Putamen (tissue), 1 donor: ENCODE results near the gene CCDC40.
"Not testable (repeated sequence)": the region's sequence is repeated elsewhere in the genome, so short reads cannot be mapped to it uniquely, and the experiment has no call there.

Source experiments
- DNase-seq: peaks from one replicate; pipeline ENCODE4 v3.0.0-alpha.2; 2016; ENCODE audit warnings: low spot score

CCDC40 gene

GRCh38 chr17:80082403-80083135 is 46.1 kb downstream of the CCDC40 start:
- DNase-seq: peak; percentile 41

- no peak for DNase-seq
Observed at GRCh38 chr17:80083136-80083661, 46.8 kb downstream of the CCDC40 start.

GRCh38 chr17:80084773-80085172 is 48.3 kb downstream of the CCDC40 start:
- DNase-seq: no peak

- no peak for DNase-seq
Observed at GRCh38 chr17:80086081-80086480, 49.6 kb downstream of the CCDC40 start.

GRCh38 chr17:80086616-80087015 is 50.2 kb downstream of the CCDC40 start:
- no peak for DNase-seq

GRCh38 chr17:80087346-80088265 is 51.2 kb downstream of the CCDC40 start:
- no peak for DNase-seq

GRCh38 chr17:80089762-80090161 is 53.3 kb downstream of the CCDC40 start:
- no peak for DNase-seq

- DNase-seq: not testable (repeated sequence)
Observed at GRCh38 chr17:80090164-80090563, 53.7 kb downstream of the CCDC40 start.

GRCh38 chr17:80091376-80091775 is 54.9 kb downstream of the CCDC40 start:
- DNase-seq: no peak

- peak; percentile 34 for DNase-seq
Observed at GRCh38 chr17:80092959-80093358, 56.5 kb downstream of the CCDC40 start.

GRCh38 chr17:80095038-80095843 is 58.8 kb downstream of the CCDC40 start:
- DNase-seq: no peak

GRCh38 chr17:80095844-80096475 is 59.5 kb downstream of the CCDC40 start:
- no peak for DNase-seq

GRCh38 chr17:80096561-80097021 is 60.1 kb downstream of the CCDC40 start:
- DNase-seq: no peak

- no peak for DNase-seq
Observed at GRCh38 chr17:80097127-80097621, 60.7 kb downstream of the CCDC40 start.

- no peak for DNase-seq
Observed at GRCh38 chr17:80097844-80098691, 61.6 kb downstream of the CCDC40 start.

GRCh38 chr17:80099291-80100034 is 63.0 kb downstream of the CCDC40 start:
- DNase-seq: no peak

- DNase-seq: no peak
Observed at GRCh38 chr17:80100035-80100323, 63.5 kb downstream of the CCDC40 start.

- peak; percentile 83 for DNase-seq
Observed at GRCh38 chr17:80101011-80101945, 64.8 kb downstream of the CCDC40 start, which contains the start of gene GAA. TSS of gene GAA (plus strand) at chr17:80101581. CDS start at chr17:80104587, 3,006 bp downstream.
